Thyroid gland (tissue), 4 donors: ENCODE data around the gene SCG2. TPM values are rescaled to one million over a fixed set of nuclear protein-coding genes. Genes with fewer than 3 reads are reported as not detected.

ENCODE experiments used
- DNase-seq, 2 donors: peaks; one replicate each; pipeline ENCODE4 v3.0.0-alpha.2; 2019
- H3K27ac ChIP-seq, 3 donors: fragments of 200-600 bp; sonication (generic); 1 replicate in 2 of 3; 2 replicates in 1 of 3; pipeline ENCODE4 v1.5.1; 2016 to 2019; ENCODE audit warnings: mild to moderate bottlenecking in 1 of 3, moderate library complexity in 1 of 3
- H3K27me3 ChIP-seq: fragments of 200-600 bp; sonication (generic); one replicate; pipeline ENCODE4 v1.5.1; 2019
- H3K36me3 ChIP-seq, 2 donors: fragments of 200-600 bp; sonication (generic); one replicate each; pipeline ENCODE4 v1.5.1; 2016 to 2019
- H3K4me1 ChIP-seq, 2 donors: fragments of 200-600 bp; sonication (generic); one replicate each; pipeline ENCODE4 v1.5.1; 2017 to 2019
- H3K4me3 ChIP-seq, 3 donors: fragments of 200-600 bp; sonication (generic); replicated peaks in 1 of 3; 1 replicate in 2 of 3; 2 replicates in 1 of 3; pipeline ENCODE4 v1.5.1; 2016; ENCODE audit warnings: mild to moderate bottlenecking in 1 of 3
- H3K9me3 ChIP-seq: fragments of 200-600 bp; sonication (generic); one replicate; pipeline ENCODE4 v1.5.1; 2017
- POLR2A ChIP-seq, 2 donors: fragments of 450-650 bp; IDR thresholded peaks; one replicate each; pipeline ENCODE4 v1.6.1; 2017; ENCODE audit warnings: antibody characterized with exemption in 2 of 2, mild to moderate bottlenecking in 2 of 2, moderate library complexity in 1 of 2
- WGBS, 2 donors: methylation state at CpG; one replicate each; pipeline ENCODE4 v1.1.5; 2017; 5-methylcytosine and 5-hydroxymethylcytosine counted together
- intact Hi-C: fragments of 100-400 bp; cut with DNase I; formaldehyde crosslinking; loops from one replicate; pipeline ENCODE4 v1.15.1; 2023
- total RNA-seq, 4 donors: library from RNA; depleted of rRNA; stranded (reverse); fragments of >200 nt; gene quantifications; one replicate each; pipeline ENCODE4 v1.2.3, GENCODE V29; 2016
- TF ChIP-seq, protein P1 (sequence below), 6 experiments: fragments of 200-600 bp in 3 of 6; fragments of 450-650 bp in 3 of 6; sonication (generic) in 3 of 6; IDR thresholded peaks; one replicate each; pipeline ENCODE4 v1.5.1; 2016 to 2019; ENCODE audit warnings: antibody characterized with exemption in 6 of 6, mild to moderate bottlenecking in 2 of 6, inconsistent platforms in 1 of 6, moderate library complexity in 1 of 6

The SCG2 gene
- total RNA-seq, 4 donors from 2014 or later: 0.78 to 11.1 (median 3.1) TPM

DNA sequence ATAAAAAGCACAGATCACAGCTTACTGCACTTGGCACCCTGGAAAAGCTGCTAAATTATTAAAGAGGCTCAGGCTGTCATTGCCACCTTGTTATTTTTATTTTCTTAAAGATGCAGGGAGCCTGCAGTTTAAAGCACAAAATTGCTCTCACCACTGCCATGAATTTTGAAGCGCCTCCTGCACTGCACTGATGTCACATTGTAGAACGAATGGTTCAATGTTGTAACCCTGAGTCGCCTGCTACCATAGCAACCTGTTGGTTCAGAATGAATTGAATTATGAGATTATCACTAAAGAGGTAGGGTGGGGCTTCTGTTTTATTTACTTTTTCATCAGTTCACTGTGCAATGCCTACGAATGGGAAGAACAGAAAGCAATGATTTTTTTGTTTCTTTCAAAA is 16.5 kb downstream of the SCG2 start:
- H3K36me3 ChIP-seq: no peaks in the 10 kb centered on the region
- 74 to 78% methylated on average over 4 of the region's 4 CpGs for WGBS, 2 donors
- no peak for TF ChIP-seq POLR2A (IDR thresholded peaks at IDR 0.05)
- TF ChIP-seq, protein P1, sequence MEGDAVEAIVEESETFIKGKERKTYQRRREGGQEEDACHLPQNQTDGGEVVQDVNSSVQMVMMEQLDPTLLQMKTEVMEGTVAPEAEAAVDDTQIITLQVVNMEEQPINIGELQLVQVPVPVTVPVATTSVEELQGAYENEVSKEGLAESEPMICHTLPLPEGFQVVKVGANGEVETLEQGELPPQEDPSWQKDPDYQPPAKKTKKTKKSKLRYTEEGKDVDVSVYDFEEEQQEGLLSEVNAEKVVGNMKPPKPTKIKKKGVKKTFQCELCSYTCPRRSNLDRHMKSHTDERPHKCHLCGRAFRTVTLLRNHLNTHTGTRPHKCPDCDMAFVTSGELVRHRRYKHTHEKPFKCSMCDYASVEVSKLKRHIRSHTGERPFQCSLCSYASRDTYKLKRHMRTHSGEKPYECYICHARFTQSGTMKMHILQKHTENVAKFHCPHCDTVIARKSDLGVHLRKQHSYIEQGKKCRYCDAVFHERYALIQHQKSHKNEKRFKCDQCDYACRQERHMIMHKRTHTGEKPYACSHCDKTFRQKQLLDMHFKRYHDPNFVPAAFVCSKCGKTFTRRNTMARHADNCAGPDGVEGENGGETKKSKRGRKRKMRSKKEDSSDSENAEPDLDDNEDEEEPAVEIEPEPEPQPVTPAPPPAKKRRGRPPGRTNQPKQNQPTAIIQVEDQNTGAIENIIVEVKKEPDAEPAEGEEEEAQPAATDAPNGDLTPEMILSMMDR (IDR thresholded peaks at IDR 0.05): no peak
- H3K4me3 ChIP-seq: no peak overlapping the region
- no peak for DNase-seq
- intact Hi-C loops: no loop called here
- no peaks in the 10 kb centered on the region for H3K27me3 ChIP-seq
- no peaks in the 10 kb centered on the region for H3K4me1 ChIP-seq
- H3K27ac ChIP-seq: no peak overlapping the region
- no peaks in the 10 kb centered on the region for H3K9me3 ChIP-seq

DNA sequence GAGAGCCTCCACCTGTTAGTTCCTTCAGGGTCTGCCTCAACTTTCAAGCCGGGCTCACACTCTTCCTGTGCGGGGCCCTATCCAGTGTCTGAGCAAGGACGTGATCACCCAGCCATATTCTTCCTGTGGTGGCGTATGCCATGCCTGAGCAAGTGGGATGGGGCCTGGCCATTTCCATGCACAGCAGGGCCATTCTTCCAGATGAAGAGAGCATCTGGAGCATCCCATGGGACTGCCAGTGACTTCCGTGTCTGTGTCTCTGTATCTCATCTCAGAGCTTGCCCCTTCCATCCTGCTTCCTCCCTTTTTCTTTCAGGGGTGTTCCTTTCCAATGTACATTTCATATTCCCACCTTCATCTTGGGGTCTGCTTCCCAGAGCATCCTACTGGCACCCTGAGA is 20.2 kb downstream of the SCG2 start:
- H3K27me3 ChIP-seq: no peaks in the 10 kb centered on the region
- intact Hi-C loops: no loop called here

DNA sequence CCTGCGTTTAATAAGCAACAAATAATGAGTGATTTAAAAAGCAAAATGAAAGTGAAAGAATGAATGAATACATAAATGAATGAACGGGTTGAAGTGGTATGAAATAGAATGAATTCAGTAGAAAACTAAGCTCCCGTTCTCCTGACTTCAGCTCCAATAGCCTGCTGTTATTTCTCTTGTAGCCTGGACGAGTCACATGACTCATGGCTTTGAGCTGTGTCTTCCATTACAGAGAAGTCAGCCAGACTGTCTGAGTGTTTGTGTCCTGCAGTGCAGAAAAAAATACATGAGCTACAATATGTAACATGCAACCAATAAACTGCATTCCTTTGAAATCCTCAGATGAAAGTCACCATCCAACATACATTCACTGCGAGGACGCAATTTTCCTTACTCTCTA is 21.2 kb downstream of the SCG2 start:
- Histone ChIP-seq H3K36me3 (no peaks in the 10 kb centered on the region), H3K27ac (no peak overlapping the region), H3K4me1 (no peaks in the 10 kb centered on the region), H3K4me3 (no peak overlapping the region), H3K9me3 (no peaks in the 10 kb centered on the region), H3K27me3 (no peaks in the 10 kb centered on the region)
- intact Hi-C loops: no loop called here
- TF ChIP-seq, protein P1 (IDR thresholded peaks at IDR 0.05): no peak
- no peak for TF ChIP-seq POLR2A (IDR thresholded peaks at IDR 0.05)
- WGBS, 2 donors: 56 to 58% methylated on average over 6 of the region's 6 CpGs
- peak; percentile 5 to 6 for DNase-seq

More for the DNA sequence above, 20.2 kb downstream of the SCG2 start:
- TF ChIP-seq POLR2A (IDR thresholded peaks at IDR 0.05): no peak
- TF ChIP-seq, protein P1 (IDR thresholded peaks at IDR 0.05): no peak
- WGBS, 2 donors: 86 to 88% methylated on average over 5 of the region's 5 CpGs
- Histone ChIP-seq H3K36me3 (no peaks in the 10 kb centered on the region), H3K9me3 (no peaks in the 10 kb centered on the region), H3K4me1 (no peaks in the 10 kb centered on the region), H3K27ac (no peak overlapping the region), H3K4me3 (no peak overlapping the region)
- no peak for DNase-seq

DNA sequence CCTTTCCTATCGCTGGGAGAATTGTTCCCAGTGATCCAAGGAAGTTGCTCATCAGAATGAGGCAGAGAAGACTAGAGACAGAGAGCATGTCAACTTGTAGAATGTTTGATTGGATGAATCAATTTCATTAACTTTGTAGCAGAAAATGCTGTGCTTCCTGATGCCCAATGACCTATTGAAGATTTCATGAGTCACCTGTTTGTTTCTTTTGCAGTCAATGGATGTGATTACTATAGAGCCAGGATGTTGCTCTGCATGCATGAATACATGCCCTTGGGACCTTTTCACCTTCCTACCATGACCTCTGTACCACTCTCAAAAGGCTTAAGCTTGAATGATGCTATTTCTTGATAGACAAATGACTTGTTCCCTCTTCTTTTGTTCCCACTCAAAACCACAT is 23.3 kb downstream of the SCG2 start:
- 89 to 91% methylated on average over 1 of the region's 1 CpG for WGBS, 2 donors
- intact Hi-C loops: no loop called here
- no peaks in the 10 kb centered on the region for H3K27me3 ChIP-seq
- no peaks in the 10 kb centered on the region for H3K36me3 ChIP-seq
- no peaks in the 10 kb centered on the region for H3K9me3 ChIP-seq
- no peaks in the 10 kb centered on the region for H3K4me1 ChIP-seq
- DNase-seq: no peak
- no peak overlapping the region for H3K4me3 ChIP-seq
- no peak overlapping the region for H3K27ac ChIP-seq
- TF ChIP-seq POLR2A (IDR thresholded peaks at IDR 0.05): no peak
- TF ChIP-seq, protein P1 (IDR thresholded peaks at IDR 0.05): no peak

DNA sequence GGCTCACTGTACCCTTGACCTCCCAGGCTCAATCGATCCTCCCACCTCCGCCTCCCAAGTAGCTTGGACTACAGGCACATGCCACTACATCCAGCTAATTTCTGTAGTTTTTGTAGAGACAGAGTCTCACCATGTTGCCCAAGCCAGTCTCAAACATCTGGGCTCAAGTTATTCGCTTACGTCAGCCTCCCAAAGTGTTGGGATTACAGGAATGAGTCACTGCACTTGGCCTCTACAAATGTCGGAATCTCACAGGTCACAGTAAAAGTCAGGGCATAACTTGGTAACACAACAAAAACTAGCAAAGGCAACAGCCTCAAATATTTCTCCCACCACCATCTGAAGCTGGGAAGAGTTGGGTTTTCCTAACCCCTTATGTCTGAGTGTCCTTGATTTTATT is 25.3 kb downstream of the SCG2 start:
- no peaks in the 10 kb centered on the region for H3K9me3 ChIP-seq
- DNase-seq: no peak
- intact Hi-C loops: no loop called here
- no peak overlapping the region for H3K27ac ChIP-seq
- H3K27me3 ChIP-seq: no peaks in the 10 kb centered on the region
- H3K4me1 ChIP-seq: no peaks in the 10 kb centered on the region
- 90 to 93% methylated on average over 5 of the region's 5 CpGs for WGBS, 2 donors
- TF ChIP-seq, protein P1 (IDR thresholded peaks at IDR 0.05): no peak
- TF ChIP-seq POLR2A (IDR thresholded peaks at IDR 0.05): no peak
- no peaks in the 10 kb centered on the region for H3K36me3 ChIP-seq
- no peak overlapping the region for H3K4me3 ChIP-seq
